PC-3 (cell line): ENCODE data around the gene LIPH. TPM values are rescaled to one million over a fixed set of nuclear protein-coding genes. Genes with fewer than 3 reads are reported as not detected.

Experiments
- ATAC-seq: fragments of 200-7000 bp; cut with Tn5 transposase; 2 replicates; pipeline ENCODE4 v1.9.1; 2020; ENCODE audit warnings: mild to moderate bottlenecking, moderate library complexity
- BruUV-seq: library from RNA; stranded (reverse); fragments of 400-500 nt; replicated peaks from 2 replicates; lab custom pipeline; 2021; lab: Mats Ljungman, UMichigan
- CTCF ChIA-PET: fragments of 300-600 bp; sonication (Branson Sonifier 250); formaldehyde crosslinking; loops from one replicate; lab custom pipeline; 2022; ENCODE audit warnings: antibody characterized with exemption; lab: Charles Lee
- POLR2A ChIA-PET: fragments of 300-600 bp; sonication (Branson Sonifier 250); formaldehyde crosslinking; loops from one replicate; lab custom pipeline; 2022; ENCODE audit warnings: antibody characterized with exemption; ENCODE audit not compliant: unreplicated experiment; lab: Charles Lee
- DNase-seq: peaks from one replicate; pipeline ENCODE4 v3.0.0-alpha.2; 2015
- H2AFZ ChIP-seq: fragments of 300-600 bp; sonication (generic); 2 replicates; pipeline ENCODE4 v1.6.0; 2016; ENCODE audit warnings: antibody characterized with exemption, low read length
- H3F3A ChIP-seq: fragments of 300-600 bp; sonication (generic); one replicate; pipeline ENCODE4 v1.6.0; 2017; ENCODE audit warnings: antibody characterized with exemption, low read length, control low read depth, mild to moderate bottlenecking; ENCODE audit not compliant: unreplicated experiment
- H3K27ac ChIP-seq: fragments of 300-600 bp; sonication (generic); 2 replicates; pipeline ENCODE4 v1.5.1; 2016; ENCODE audit warnings: mild to moderate bottlenecking, low read length
- H3K27me3 ChIP-seq: fragments of 300-600 bp; sonication (generic); 2 replicates; pipeline ENCODE4 v1.6.1; 2016; ENCODE audit warnings: low read length, mixed read lengths
- H3K36me3 ChIP-seq: fragments of 300-600 bp; sonication (generic); 2 replicates; pipeline ENCODE4 v1.6.1; 2016; ENCODE audit warnings: low read depth, mixed run types, low read length, mixed read lengths
- H3K4me1 ChIP-seq: fragments of 300-600 bp; sonication (generic); 2 replicates; pipeline ENCODE4 v1.5.1; 2016; ENCODE audit warnings: low read length; ENCODE audit not compliant: insufficient read depth
- H3K4me2 ChIP-seq: fragments of 300-600 bp; sonication (generic); 2 replicates; pipeline ENCODE4 v1.6.0; 2016; ENCODE audit warnings: low read length
- H3K4me3 ChIP-seq: fragments of 300-600 bp; sonication (generic); 2 replicates; pipeline ENCODE4 v1.5.1; 2016; ENCODE audit warnings: mild to moderate bottlenecking, low read length, mixed read lengths
- H3K79me2 ChIP-seq: fragments of 300-600 bp; sonication (generic); 2 replicates; pipeline ENCODE4 v1.6.1; 2017; ENCODE audit warnings: low read length, mixed read lengths
- H3K9ac ChIP-seq: fragments of 300-600 bp; sonication (generic); 2 replicates; pipeline ENCODE4 v1.6.0; 2016; ENCODE audit warnings: mild to moderate bottlenecking, low read length
- H3K9me2 ChIP-seq: fragments of 300-600 bp; sonication (generic); replicated peaks from 2 replicates; pipeline ENCODE4 v1.6.1; 2016; ENCODE audit warnings: mixed run types, low read length, mixed read lengths
- H3K9me3 ChIP-seq: fragments of 300-600 bp; sonication (generic); 2 replicates; pipeline ENCODE4 v1.6.1; 2016; ENCODE audit warnings: low read length, mixed read lengths
- H4K20me1 ChIP-seq: fragments of 300-600 bp; sonication (generic); 2 replicates; pipeline ENCODE4 v1.6.1; 2016; ENCODE audit warnings: low read length, mixed read lengths
- CTCF ChIP-seq: fragments of 300-600 bp; sonication (generic); conservative IDR thresholded peaks from 2 replicates; pipeline ENCODE4 v1.5.1; 2017; ENCODE audit warnings: antibody characterized with exemption, low read depth, mild to moderate bottlenecking, low read length
- EZH2 ChIP-seq: fragments of 300-600 bp; sonication (generic); IDR thresholded peaks from one replicate; pipeline ENCODE4 v1.6.1; 2017; ENCODE audit warnings: antibody characterized with exemption, mild to moderate bottlenecking, low read length; ENCODE audit not compliant: unreplicated experiment
- EZH2phosphoT487 ChIP-seq: fragments of 300-600 bp; sonication (generic); IDR thresholded peaks from 2 replicates; pipeline ENCODE4 v1.6.1; 2018; ENCODE audit warnings: mild to moderate bottlenecking, antibody characterized with exemption, low read length, borderline replicate concordance
- intact Hi-C: fragments of 100-400 bp; cut with micrococcal nuclease; formaldehyde crosslinking; loops from 2 replicates; pipeline ENCODE4 v1.9.0; 2023
- total RNA-seq: library from RNA; depleted of rRNA; stranded (reverse); fragments of >200 nt; gene quantifications from 2 replicates; pipeline ENCODE4 v1.2.3, GENCODE V29; 2014

The LIPH gene
- total RNA-seq, 1 experiment from 2014 or later: 1.0 TPM

GRCh38 chr3:185486394-185486793 is 66.0 kb downstream of the LIPH start:
- no peak for ATAC-seq
- Histone ChIP-seq H2AFZ (no peak overlapping the region), H4K20me1 (no peaks in the 10 kb centered on the region), H3K36me3 (peaks cover 17% of the 10 kb centered on the region; the same call in 1 of the 2 replicates), H3K27me3 (no peaks in the 10 kb centered on the region), H3K9ac (no peak overlapping the region), H3K79me2 (no peaks in the 10 kb centered on the region), H3K9me3 (no peaks in the 10 kb centered on the region), H3K27ac (no peak overlapping the region), H3K4me3 (no peak overlapping the region), H3K9me2 (no peaks in the 10 kb centered on the region), H3K4me2 (no peak overlapping the region), H3K4me1 (no peaks in the 10 kb centered on the region), H3F3A (no peaks in the 10 kb centered on the region)
- no peak for DNase-seq
- CTCF ChIA-PET: interaction anchor here (1.1 kb wide), 1 partner anchor 27 kb away, joined by 4 read pairs; no protein-coding TSS in a partner anchor
- intact Hi-C loops: no loop called here
- BruUV-seq: no TSS peak
- POLR2A ChIA-PET: no interaction called here
- TF ChIP-seq EZH2phosphoT487: no peak
- TF ChIP-seq CTCF: no peak
- TF ChIP-seq EZH2: no peak

GRCh38 chr3:185484296-185484695 is 68.1 kb downstream of the LIPH start:
- ChIA-PET CTCF (no interaction called here), POLR2A (interaction anchor here (0.6 kb wide), 1 partner anchor 600 kb away, joined by 11 read pairs; no protein-coding TSS in a partner anchor)
- H3K27ac ChIP-seq: no peak overlapping the region
- H3K9me3 ChIP-seq: no peaks in the 10 kb centered on the region
- H3F3A ChIP-seq: no peaks in the 10 kb centered on the region
- intact Hi-C loops: no loop called here
- BruUV-seq: no TSS peak
- H3K4me3 ChIP-seq: no peak overlapping the region
- no peaks in the 10 kb centered on the region for H3K79me2 ChIP-seq
- no peaks in the 10 kb centered on the region for H4K20me1 ChIP-seq
- TF ChIP-seq EZH2phosphoT487 (no peak), EZH2 (no peak), CTCF (no peak)
- no peak overlapping the region for H3K4me2 ChIP-seq
- DNase-seq (no peak), ATAC-seq (no peak)
- no peak overlapping the region for H3K9ac ChIP-seq
- 0 out of 2 replicates have a peak, but pooled peaks cover 9% of the 10 kb centered on the region for H3K36me3 ChIP-seq
- H2AFZ ChIP-seq: no peak overlapping the region
- no peaks in the 10 kb centered on the region for H3K4me1 ChIP-seq
- H3K9me2 ChIP-seq: no peaks in the 10 kb centered on the region
- no peaks in the 10 kb centered on the region for H3K27me3 ChIP-seq

GRCh38 chr3:185479373-185479945 is 72.9 kb downstream of the LIPH start:
- CTCF ChIA-PET: interaction anchor here (0.6 kb wide), 1 partner anchor 95 kb away, joined by 3 read pairs; no protein-coding TSS in a partner anchor

More at GRCh38 chr3:185479373-185479945, 72.9 kb downstream of the LIPH start:
- Histone ChIP-seq H3K79me2 (no peaks in the 10 kb centered on the region), H3K36me3 (0 out of 2 replicates have a peak, but pooled peaks cover 7% of the 10 kb centered on the region), H3K9me3 (no peaks in the 10 kb centered on the region), H3K4me2 (no peak overlapping the region), H3K9ac (no peak overlapping the region), H3F3A (no peaks in the 10 kb centered on the region), H3K27me3 (no peaks in the 10 kb centered on the region), H4K20me1 (no peaks in the 10 kb centered on the region), H3K27ac (no peak overlapping the region), H3K4me3 (no peak overlapping the region), H3K4me1 (no peaks in the 10 kb centered on the region), H2AFZ (no peak overlapping the region), H3K9me2 (no peaks in the 10 kb centered on the region)
- TF ChIP-seq EZH2 (no peak), EZH2phosphoT487 (no peak), CTCF (no peak)
- intact Hi-C loops: no loop called here
- DNase-seq (no peak), ATAC-seq (no peak)
- POLR2A ChIA-PET: no interaction called here
- no TSS peak for BruUV-seq
